ENCODE results near the gene TMEM239. TPM values are rescaled to one million over a fixed set of nuclear protein-coding genes. Genes with fewer than 3 reads are reported as not detected.
"Not testable (repeated sequence)": the region's sequence is repeated elsewhere in the genome, so short reads cannot be mapped to it uniquely, and the experiment has no call there.

The TMEM239 gene
- not detected for total RNA-seq

- intact Hi-C loops (cut with DNase I): no loop called here
- H3K36me3 ChIP-seq: no peaks in the 10 kb centered on the region
- H3K4me3 ChIP-seq: no peak within 1 kb of the TSS
- peak in 1 of 2 donors; percentile 58 for DNase-seq (ENCODE audit: extremely low spot score in 2 of 2)
- H3K27me3 ChIP-seq: no peaks in the 10 kb centered on the region
- no peaks in the 10 kb centered on the region for H3K9me3 ChIP-seq
- peaks cover 38% of the 10 kb centered on the region for H3K4me1 ChIP-seq
- TF ChIP-seq POLR2AphosphoS5 (IDR thresholded peaks at IDR 0.05; ENCODE audit: insufficient read depth in 1 of 2, low read depth in 1 of 2): no peak
- no peak for TF ChIP-seq CTCF (IDR thresholded peaks at IDR 0.05)
- no peak for TF ChIP-seq POLR2A (IDR thresholded peaks at IDR 0.05)
- H3K27ac ChIP-seq: peak within 1 kb of the TSS; percentile 58
Observed at GRCh38 chr20:2816030-2816582, at the start of gene TMEM239. TSS of gene TMEM239 (plus strand) at chr20:2816364. CDS start at chr20:2816555, 191 bp downstream.

GRCh38 chr20:2767768-2768631 lies 48.2 kb upstream of the TMEM239 start:
- Histone ChIP-seq H3K9me3 (no peaks in the 10 kb centered on the region), H3K27ac (no peak overlapping the region), H3K36me3 (no peaks in the 10 kb centered on the region), H3K4me3 (no peak overlapping the region), H3K4me1 (peaks cover 15% of the 10 kb centered on the region), H3K27me3 (no peaks in the 10 kb centered on the region)
- no peak for DNase-seq (ENCODE audit: extremely low spot score in 2 of 2)
- intact Hi-C loops (cut with DNase I): no loop called here
- TF ChIP-seq POLR2AphosphoS5 (IDR thresholded peaks at IDR 0.05; ENCODE audit: insufficient read depth in 1 of 2, low read depth in 1 of 2) (peak in 1 of 2 donors; percentile 20), CTCF (IDR thresholded peaks at IDR 0.05) (no peak)

- no peak for DNase-seq (ENCODE audit: extremely low spot score in 2 of 2)
- Histone ChIP-seq H3K4me1 (peaks cover 15% of the 10 kb centered on the region), H3K36me3 (no peaks in the 10 kb centered on the region), H3K27me3 (no peaks in the 10 kb centered on the region), H3K27ac (no peak overlapping the region), H3K4me3 (no peak overlapping the region), H3K9me3 (no peaks in the 10 kb centered on the region)
- TF ChIP-seq POLR2AphosphoS5 (IDR thresholded peaks at IDR 0.05; ENCODE audit: insufficient read depth in 1 of 2, low read depth in 1 of 2) (no peak), POLR2A (IDR thresholded peaks at IDR 0.05) (no peak), CTCF (IDR thresholded peaks at IDR 0.05) (no peak)
- intact Hi-C loops (cut with DNase I): no loop called here
Observed at GRCh38 chr20:2768632-2769015, 47.5 kb upstream of the TMEM239 start.

- H3K9me3 ChIP-seq; intact Hi-C loops (cut with DNase I); DNase-seq (ENCODE audit: extremely low spot score in 2 of 2); H3K27ac ChIP-seq; H3K4me3 ChIP-seq; H3K36me3 ChIP-seq; H3K27me3 ChIP-seq: not testable (repeated sequence)
- peaks cover 15% of the 10 kb centered on the region for H3K4me1 ChIP-seq
Observed at GRCh38 chr20:2770091-2770490, 46.1 kb upstream of the TMEM239 start.

- no peak for DNase-seq (ENCODE audit: extremely low spot score in 2 of 2)
- intact Hi-C loops (cut with DNase I): no loop called here
- TF ChIP-seq POLR2A (IDR thresholded peaks at IDR 0.05) (no peak), POLR2AphosphoS5 (IDR thresholded peaks at IDR 0.05; ENCODE audit: insufficient read depth in 1 of 2, low read depth in 1 of 2) (no peak), CTCF (IDR thresholded peaks at IDR 0.05) (no peak)
Observed at GRCh38 chr20:2771631-2772080, 44.5 kb upstream of the TMEM239 start.

More at GRCh38 chr20:2771631-2772080, 44.5 kb upstream of the TMEM239 start:
- no peaks in the 10 kb centered on the region for H3K27me3 ChIP-seq
- H3K27ac ChIP-seq: no peak overlapping the region
- H3K9me3 ChIP-seq: no peaks in the 10 kb centered on the region
- no peaks in the 10 kb centered on the region for H3K36me3 ChIP-seq
- H3K4me1 ChIP-seq: peaks cover 15% of the 10 kb centered on the region
- no peak overlapping the region for H3K4me3 ChIP-seq
